DLD1 (cell line): ENCODE data around the gene MEG3.

ENCODE experiments used
- in situ Hi-C: cut with HindIII; loops from 2 replicates; pipeline ENCODE4 v1.10.0; 2017; ENCODE audit warnings: low sequenced_read_pairs

Gene MEG3

GRCh38 chr14:100878271-100879146, 52.6 kb downstream of the MEG3 start:
- in situ Hi-C loops = no loop called here

DNA sequence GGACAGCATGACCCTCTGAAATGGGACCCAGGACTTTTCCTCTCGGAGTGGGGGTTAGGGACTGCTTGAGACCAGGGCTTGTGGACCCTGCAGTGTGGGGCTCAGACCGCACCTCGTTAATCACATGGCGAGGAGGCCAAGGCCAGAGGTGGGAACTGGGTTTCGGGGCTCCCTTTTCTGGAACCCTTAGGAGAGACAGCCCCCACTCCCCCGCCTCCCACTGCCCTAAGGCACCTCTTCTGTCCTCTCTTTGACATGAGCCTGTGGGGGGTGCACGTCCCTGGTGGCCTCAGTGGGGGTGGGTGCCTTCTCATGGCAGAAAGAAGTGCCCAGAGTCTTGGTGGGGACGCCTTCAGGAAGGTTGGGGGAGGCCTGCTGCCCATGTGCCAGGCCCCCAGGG, 53.3 kb downstream of the MEG3 start:
- in situ Hi-C loops = no loop called here

DNA sequence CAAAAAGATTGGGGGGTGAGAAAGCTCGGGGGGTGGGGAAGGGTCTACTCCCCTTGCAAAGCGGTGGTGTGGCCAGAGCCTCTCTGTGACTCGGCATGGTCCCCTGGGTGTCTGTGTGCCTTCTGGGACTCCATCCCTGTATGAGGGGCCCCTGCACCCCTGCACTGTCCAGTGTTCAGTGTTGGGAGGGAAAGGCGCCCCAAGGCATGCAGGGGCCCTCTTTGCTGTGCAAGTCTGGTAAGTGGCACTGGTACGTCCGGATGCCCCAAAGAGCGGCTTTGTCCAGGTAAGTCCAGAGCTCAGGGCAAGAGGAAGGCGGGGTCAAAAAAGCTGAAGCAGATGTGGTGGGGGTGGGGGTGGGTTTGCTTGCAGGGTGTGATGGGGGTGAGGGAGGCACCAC, 53.9 kb downstream of the MEG3 start:
- in situ Hi-C loops = no loop called here

DNA sequence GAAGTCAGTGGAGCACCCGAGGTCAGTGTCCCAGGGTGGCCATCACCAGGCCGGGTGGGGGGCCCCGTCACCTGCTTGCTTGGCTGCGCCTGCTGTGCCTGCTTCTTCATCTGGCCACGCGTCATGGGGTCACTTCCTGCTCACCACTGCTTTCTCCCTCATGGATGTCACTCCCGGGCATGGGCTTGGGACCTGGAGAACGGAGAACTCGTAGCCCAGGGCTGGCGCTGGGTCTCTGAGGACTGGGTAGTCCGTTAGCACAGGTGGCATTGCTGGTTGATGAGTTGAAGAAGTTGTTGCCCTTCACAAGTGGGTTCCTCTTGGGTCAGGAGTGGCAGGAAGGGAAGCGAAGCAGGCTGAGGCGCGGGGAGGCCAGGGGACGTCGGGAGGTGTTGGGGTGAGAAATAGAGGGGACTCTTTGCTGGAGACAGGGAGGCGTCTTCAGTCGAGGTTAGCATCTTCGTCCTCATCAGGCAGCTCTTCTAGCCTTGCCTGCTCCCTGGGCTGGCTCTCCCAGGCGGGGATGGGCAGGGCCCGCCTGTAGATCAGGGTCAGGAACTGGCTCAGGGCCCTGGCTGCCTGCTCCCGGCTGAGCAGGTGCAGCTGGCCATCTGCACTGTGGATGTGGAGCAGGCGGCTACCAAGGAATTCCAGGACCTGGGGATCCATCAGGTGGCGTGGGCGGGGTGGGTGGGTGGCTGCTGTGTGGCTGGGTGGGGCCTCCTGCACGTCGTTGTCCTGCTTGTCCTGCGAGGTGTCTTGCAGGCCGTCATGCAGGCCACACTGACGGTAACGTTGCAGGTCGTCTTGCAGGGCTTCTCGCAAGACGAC, 54.6 kb downstream of the MEG3 start:
- in situ Hi-C loops = no loop called here

- in situ Hi-C loops = no loop called here
Measured at GRCh38 chr14:100881211-100882025, 55.5 kb downstream of the MEG3 start.

GRCh38 chr14:100882026-100882967, 56.4 kb downstream of the MEG3 start:
- in situ Hi-C loops = no loop called here

GRCh38 chr14:100882991-100883788, 57.3 kb downstream of the MEG3 start:
- in situ Hi-C loops = no loop called here

GRCh38 chr14:100883789-100884101, 57.8 kb downstream of the MEG3 start:
- in situ Hi-C loops = no loop called here

- in situ Hi-C loops = no loop called here
Measured at GRCh38 chr14:100884456-100884855, 58.5 kb downstream of the MEG3 start.

DNA sequence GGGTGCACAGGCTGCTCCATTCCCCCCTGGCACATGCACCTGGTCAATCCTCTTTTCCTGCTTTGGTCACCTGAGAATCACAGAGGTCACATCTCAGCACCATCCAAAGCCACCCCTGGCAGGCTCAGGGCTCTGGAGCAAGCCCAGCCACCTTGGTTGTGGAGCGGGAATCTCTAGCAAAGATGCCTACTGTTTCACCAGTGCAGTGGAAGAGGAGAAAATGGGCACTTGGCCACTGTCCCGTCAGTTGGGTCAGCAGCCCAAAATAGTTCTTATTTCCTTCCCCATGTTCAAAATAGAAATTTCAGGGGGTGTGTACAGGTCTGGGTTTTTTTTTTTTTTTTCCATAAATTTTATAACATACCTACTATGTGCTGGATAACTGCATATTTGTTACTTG, 59.3 kb downstream of the MEG3 start:
- in situ Hi-C loops = no loop called here

GRCh38 chr14:100885617-100886016, 59.7 kb downstream of the MEG3 start:
- in situ Hi-C loops = no loop called here

GRCh38 chr14:100887728-100888335, 61.9 kb downstream of the MEG3 start:
- in situ Hi-C loops = no loop called here

GRCh38 chr14:100888789-100889315, 62.9 kb downstream of the MEG3 start:
- in situ Hi-C loops = no loop called here

DNA sequence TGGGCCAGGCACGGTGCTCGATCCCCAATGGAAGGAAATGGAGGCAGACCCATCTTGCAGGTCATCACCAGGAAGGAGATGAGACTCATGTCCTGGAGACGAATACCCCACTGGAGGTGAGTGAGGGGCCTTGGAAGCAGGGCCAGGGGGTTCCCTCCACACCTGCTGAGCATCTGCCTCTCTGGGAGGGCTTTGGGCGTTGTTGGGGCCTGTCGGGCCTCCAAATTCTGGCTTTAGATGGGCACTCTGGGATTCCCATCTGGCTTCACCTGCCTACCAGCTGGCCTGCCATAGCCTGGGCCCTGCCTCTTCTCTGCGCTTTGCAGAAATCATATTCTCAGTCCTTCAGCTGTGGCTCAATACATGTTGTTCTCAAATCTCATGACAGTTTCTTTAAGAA, 63.7 kb downstream of the MEG3 start:
- in situ Hi-C loops = no loop called here

DNA sequence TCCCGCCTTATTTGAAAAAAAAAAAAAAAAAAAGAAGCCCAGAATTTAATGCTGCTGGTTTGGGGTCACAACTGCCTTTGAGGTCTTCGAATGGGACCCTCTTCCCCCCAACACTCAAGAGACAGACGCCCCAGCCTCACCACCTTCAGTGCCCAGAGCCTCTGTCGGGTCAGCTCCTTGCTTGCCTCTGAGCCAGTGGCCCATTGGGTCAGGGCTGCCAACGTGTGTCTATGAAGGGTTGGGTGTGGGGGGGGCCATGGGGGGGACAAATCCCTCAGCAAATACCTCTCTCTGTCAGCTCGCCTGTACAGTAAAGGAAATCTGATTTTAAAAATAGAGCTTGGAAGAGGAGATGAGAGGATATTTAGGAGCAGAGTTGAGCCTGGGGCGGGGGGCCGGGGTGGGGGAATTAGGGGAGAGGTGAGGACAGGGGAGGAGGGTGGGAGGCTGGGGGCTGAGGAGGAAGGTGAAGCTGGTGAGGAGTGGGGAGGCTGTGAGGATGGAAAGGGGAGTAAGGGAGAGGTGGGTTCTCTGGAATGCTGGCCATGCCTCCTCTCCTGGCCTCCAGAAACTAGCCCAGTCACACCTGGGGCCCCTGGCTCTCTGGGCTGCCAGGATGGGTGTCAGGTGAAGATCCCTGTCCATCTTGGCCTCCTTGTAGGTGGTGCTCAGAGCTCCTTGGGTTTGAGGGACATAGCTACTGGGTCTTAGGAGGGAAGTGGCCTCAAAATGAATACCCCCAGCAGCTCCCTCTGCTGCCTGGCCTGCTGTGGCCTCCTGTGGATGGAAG, 64.3 kb downstream of the MEG3 start:
- in situ Hi-C loops = no loop called here

- in situ Hi-C loops = no loop called here
Measured at GRCh38 chr14:100891051-100891450, 65.1 kb downstream of the MEG3 start.

GRCh38 chr14:100891501-100892445, 65.9 kb downstream of the MEG3 start:
- in situ Hi-C loops = no loop called here
